Sigmoid colon (tissue), 4 donors: ENCODE measurements around the gene DNA2.

Source experiments
- POLR2A ChIP-seq, 2 donors: fragments of 450-650 bp; IDR thresholded peaks; one replicate each; pipeline ENCODE4 v1.6.1; 2016; ENCODE audit warnings: antibody characterized with exemption in 2 of 2, mild to moderate bottlenecking in 2 of 2, moderate library complexity in 2 of 2
- POLR2AphosphoS5 ChIP-seq, 4 donors: sonication (generic); formaldehyde crosslinking; IDR thresholded peaks; one replicate each; pipeline ENCODE4 v1.6.1; 2017; ENCODE audit warnings: antibody characterized with exemption in 4 of 4
- TF ChIP-seq, protein P1 (sequence below), 4 experiments: fragments of 450-650 bp in 3 of 4; fragments of 200-600 bp in 1 of 4; IDR thresholded peaks; one replicate each; pipeline ENCODE4 v1.5.1; 2016 to 2019; ENCODE audit warnings: antibody characterized with exemption in 4 of 4, mild to moderate bottlenecking in 3 of 4, moderate library complexity in 2 of 4

DNA sequence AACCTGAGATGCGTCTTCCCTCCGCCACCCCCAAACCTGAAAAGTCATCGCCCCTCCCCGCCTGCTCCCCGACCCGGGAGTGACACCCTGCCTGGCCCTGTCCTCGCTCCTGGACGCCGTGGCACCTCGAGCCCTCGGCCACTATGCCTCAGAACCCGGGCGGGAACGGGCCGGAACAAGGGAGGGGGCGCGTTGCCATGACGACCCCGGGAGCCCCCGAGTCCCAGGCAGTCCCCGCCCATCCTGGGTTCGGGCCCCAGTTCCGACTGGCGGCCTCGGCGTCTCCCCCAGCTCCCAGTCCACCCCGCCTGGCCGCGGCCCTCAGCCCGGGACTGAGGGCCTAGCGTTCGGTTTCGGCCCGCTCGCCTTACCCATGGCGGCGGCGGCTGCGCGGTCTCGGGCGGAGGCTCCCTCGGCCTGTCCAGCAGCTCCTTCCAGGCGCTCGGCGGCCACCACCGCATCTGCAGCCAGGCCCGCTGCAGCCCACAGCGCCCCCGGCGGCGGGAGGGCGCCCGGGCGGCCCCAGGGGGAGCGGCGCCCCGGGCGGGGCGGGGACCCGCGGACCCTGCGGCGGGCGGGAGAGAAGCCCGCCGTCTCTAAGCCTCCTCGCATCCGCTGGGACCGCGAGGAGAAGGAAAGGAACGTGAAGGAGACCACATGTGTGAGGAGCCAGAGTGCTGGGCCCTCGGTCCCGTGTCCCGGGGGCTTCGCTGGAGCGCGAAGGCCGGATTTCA, 64.8 kb downstream of the DNA2 start, which contains the start of gene RUFY2:
- no peak for TF ChIP-seq POLR2A (IDR thresholded peaks at IDR 0.05)
- TF ChIP-seq, protein P1, sequence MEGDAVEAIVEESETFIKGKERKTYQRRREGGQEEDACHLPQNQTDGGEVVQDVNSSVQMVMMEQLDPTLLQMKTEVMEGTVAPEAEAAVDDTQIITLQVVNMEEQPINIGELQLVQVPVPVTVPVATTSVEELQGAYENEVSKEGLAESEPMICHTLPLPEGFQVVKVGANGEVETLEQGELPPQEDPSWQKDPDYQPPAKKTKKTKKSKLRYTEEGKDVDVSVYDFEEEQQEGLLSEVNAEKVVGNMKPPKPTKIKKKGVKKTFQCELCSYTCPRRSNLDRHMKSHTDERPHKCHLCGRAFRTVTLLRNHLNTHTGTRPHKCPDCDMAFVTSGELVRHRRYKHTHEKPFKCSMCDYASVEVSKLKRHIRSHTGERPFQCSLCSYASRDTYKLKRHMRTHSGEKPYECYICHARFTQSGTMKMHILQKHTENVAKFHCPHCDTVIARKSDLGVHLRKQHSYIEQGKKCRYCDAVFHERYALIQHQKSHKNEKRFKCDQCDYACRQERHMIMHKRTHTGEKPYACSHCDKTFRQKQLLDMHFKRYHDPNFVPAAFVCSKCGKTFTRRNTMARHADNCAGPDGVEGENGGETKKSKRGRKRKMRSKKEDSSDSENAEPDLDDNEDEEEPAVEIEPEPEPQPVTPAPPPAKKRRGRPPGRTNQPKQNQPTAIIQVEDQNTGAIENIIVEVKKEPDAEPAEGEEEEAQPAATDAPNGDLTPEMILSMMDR (IDR thresholded peaks at IDR 0.05): peak in 3 of 4 experiments; percentile 40 to 76 (median 41)
- peak; percentile 62 to 88 (median 76) for TF ChIP-seq POLR2AphosphoS5 (IDR thresholded peaks at IDR 0.05)
